Upper lobe of left lung (tissue), 6 donors: ENCODE data around the gene LAIR2. TPM values are rescaled to one million over a fixed set of nuclear protein-coding genes. Genes with fewer than 3 reads are reported as not detected.

ENCODE experiments used
- ATAC-seq, 2 donors: fragments of 200-7000 bp; cut with Tn5 transposase; one replicate each; pipeline ENCODE4 v1.9.1; 2022; ENCODE audit warnings: mild to moderate bottlenecking in 2 of 2, moderate library complexity in 2 of 2; ENCODE audit not compliant: low FRiP score in 2 of 2
- DNase-seq, 2 donors: peaks; one replicate each; pipeline ENCODE4 v3.0.0-alpha.2; 2019 to 2020
- H3K27ac ChIP-seq, 4 donors: fragments of 200-600 bp; sonication (generic); one replicate each; pipeline ENCODE4 v1.5.1; 2016 to 2019
- H3K27me3 ChIP-seq, 4 donors: fragments of 200-600 bp; sonication (generic); one replicate each; pipeline ENCODE4 v1.5.1; 2017 to 2019
- H3K36me3 ChIP-seq, 4 donors: fragments of 200-600 bp; sonication (generic); one replicate each; pipeline ENCODE4 v1.5.1; 2016 to 2019
- H3K4me1 ChIP-seq, 4 donors: fragments of 200-600 bp; sonication (generic); one replicate each; pipeline ENCODE4 v1.5.1; 2018 to 2019
- H3K4me3 ChIP-seq, 4 donors: fragments of 200-600 bp; sonication (generic); one replicate each; pipeline ENCODE4 v1.5.1; 2017 to 2019; ENCODE audit warnings: mild to moderate bottlenecking in 2 of 4, moderate library complexity in 1 of 4
- H3K9me3 ChIP-seq, 4 donors: fragments of 200-600 bp; sonication (generic); one replicate each; pipeline ENCODE4 v1.5.1; 2018 to 2019
- EP300 ChIP-seq, 4 donors: sonication (generic); formaldehyde crosslinking; IDR thresholded peaks; one replicate each; pipeline ENCODE4 v1.5.1; 2017; ENCODE audit warnings: antibody characterized with exemption in 4 of 4, control low read depth in 2 of 4
- POLR2A ChIP-seq, 4 donors: fragments of 450-650 bp; IDR thresholded peaks; one replicate each; pipeline ENCODE4 v1.5.1; 2016 to 2017; ENCODE audit warnings: antibody characterized with exemption in 4 of 4, mild to moderate bottlenecking in 2 of 4
- POLR2AphosphoS5 ChIP-seq, 2 donors: sonication (generic); formaldehyde crosslinking; IDR thresholded peaks; one replicate each; pipeline ENCODE4 v1.5.1; 2017; ENCODE audit warnings: antibody characterized with exemption in 2 of 2
- WGBS, 2 donors: methylation state at CpG; one replicate each; pipeline ENCODE4 v1.1.5; 2017 to 2018; 5-methylcytosine and 5-hydroxymethylcytosine counted together
- total RNA-seq, 6 donors: library from RNA; depleted of rRNA in 4 of 6; stranded (reverse); fragments of >200 nt in 4 of 6; gene quantifications; one replicate each; pipeline versions ENCODE4 v1.1.0 to v1.2.1, GENCODE V29; 2016 to 2021
- TF ChIP-seq, protein P1 (sequence below), 6 experiments: fragments of 450-650 bp in 4 of 6; fragments of 200-600 bp in 2 of 6; sonication (generic) in 2 of 6; IDR thresholded peaks; one replicate each; pipeline ENCODE4 v1.5.1; 2016 to 2019; ENCODE audit warnings: antibody characterized with exemption in 6 of 6
- donor health status: DM: no; HTN: no; CAD: no; lungs with moderate emphysema.
- donor health status: DM: no; HTN: yes; CAD: no; lungs with severe emphysema.

LAIR2 gene
- total RNA-seq, 6 donors from 2014 or later = not detected

DNA sequence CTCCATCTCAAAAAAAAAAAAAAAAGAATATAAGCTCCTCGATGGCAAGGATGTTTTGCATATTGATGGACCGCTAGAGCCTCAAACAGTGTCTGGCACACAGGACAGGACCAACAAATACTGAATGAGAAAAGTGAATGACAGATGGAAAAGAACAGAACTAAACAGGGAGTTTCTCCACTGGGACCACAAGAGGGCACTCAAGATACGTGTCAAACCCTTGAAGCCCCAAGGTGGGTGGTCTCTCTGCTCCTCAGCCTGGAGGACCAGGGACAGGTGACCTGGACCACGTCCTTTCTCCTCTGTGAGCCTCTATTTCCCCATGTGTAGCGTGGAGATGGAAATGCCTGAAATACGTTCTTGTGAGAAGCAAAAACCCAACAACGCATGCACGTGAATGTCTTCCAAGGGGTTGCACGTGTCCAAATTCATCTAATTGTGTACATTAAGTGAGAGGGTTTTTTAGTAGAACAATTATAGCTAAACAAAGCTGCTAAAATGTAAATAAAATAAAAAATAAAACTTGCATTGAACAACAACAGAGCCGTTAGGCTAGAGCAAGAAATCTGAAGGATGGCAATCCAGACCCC is 23.9 kb upstream of the LAIR2 start:
- DNase-seq (no peak), ATAC-seq (peak in 1 of 2 donors; percentile 60)
- H3K4me1 ChIP-seq = peaks cover under 1 to 6% (median 2%) of the 10 kb centered on the region in 4 donors
- H3K9me3 ChIP-seq = no peaks in the 10 kb centered on the region
- no peaks in the 10 kb centered on the region for H3K27me3 ChIP-seq
- no peaks in the 10 kb centered on the region for H3K36me3 ChIP-seq
- TF ChIP-seq EP300 (IDR thresholded peaks at IDR 0.05) = no peak
- TF ChIP-seq, protein P1, sequence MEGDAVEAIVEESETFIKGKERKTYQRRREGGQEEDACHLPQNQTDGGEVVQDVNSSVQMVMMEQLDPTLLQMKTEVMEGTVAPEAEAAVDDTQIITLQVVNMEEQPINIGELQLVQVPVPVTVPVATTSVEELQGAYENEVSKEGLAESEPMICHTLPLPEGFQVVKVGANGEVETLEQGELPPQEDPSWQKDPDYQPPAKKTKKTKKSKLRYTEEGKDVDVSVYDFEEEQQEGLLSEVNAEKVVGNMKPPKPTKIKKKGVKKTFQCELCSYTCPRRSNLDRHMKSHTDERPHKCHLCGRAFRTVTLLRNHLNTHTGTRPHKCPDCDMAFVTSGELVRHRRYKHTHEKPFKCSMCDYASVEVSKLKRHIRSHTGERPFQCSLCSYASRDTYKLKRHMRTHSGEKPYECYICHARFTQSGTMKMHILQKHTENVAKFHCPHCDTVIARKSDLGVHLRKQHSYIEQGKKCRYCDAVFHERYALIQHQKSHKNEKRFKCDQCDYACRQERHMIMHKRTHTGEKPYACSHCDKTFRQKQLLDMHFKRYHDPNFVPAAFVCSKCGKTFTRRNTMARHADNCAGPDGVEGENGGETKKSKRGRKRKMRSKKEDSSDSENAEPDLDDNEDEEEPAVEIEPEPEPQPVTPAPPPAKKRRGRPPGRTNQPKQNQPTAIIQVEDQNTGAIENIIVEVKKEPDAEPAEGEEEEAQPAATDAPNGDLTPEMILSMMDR (IDR thresholded peaks at IDR 0.05) = peak in 5 of 6 experiments; percentile 20 to 43 (median 34)
- no peak overlapping the region for H3K27ac ChIP-seq
- no peak overlapping the region for H3K4me3 ChIP-seq
- 15 to 23% methylated on average over 10 of the region's 10 CpGs for WGBS, 2 donors

GRCh38 chr19:54480051-54480450 is 22.6 kb upstream of the LAIR2 start:
- WGBS, 2 donors = 60 to 61% methylated on average over 2 of the region's 2 CpGs
- no peaks in the 10 kb centered on the region for H3K27me3 ChIP-seq
- no peak for ATAC-seq

GRCh38 chr19:54481326-54481930 is 21.2 kb upstream of the LAIR2 start:
- Histone ChIP-seq H3K36me3 (no peaks in the 10 kb centered on the region), H3K4me3 (no peak overlapping the region), H3K9me3 (no peaks in the 10 kb centered on the region), H3K27ac (no peak overlapping the region), H3K27me3 (no peaks in the 10 kb centered on the region), H3K4me1 (peaks cover 0 to 6% (median 0%) of the 10 kb centered on the region in 4 donors)
- peak; percentile 45 to 72 for ATAC-seq
- WGBS, 2 donors = 11 to 13% methylated on average over 16 of the region's 16 CpGs
- DNase-seq = no peak
- TF ChIP-seq EP300 (IDR thresholded peaks at IDR 0.05) (no peak), POLR2AphosphoS5 (IDR thresholded peaks at IDR 0.05) (no peak), POLR2A (IDR thresholded peaks at IDR 0.05) (no peak)
- TF ChIP-seq, protein P1 (IDR thresholded peaks at IDR 0.05) = peak in 5 of 6 experiments; percentile 16 to 68 (median 27)

More at GRCh38 chr19:54480051-54480450, 22.6 kb upstream of the LAIR2 start:
- TF ChIP-seq POLR2A (IDR thresholded peaks at IDR 0.05) (no peak), EP300 (IDR thresholded peaks at IDR 0.05) (no peak), POLR2AphosphoS5 (IDR thresholded peaks at IDR 0.05) (no peak)
- TF ChIP-seq, protein P1 (IDR thresholded peaks at IDR 0.05) = no peak
- no peak for DNase-seq
- Histone ChIP-seq H3K4me1 (peaks cover 0 to 6% (median 0%) of the 10 kb centered on the region in 4 donors), H3K36me3 (no peaks in the 10 kb centered on the region), H3K9me3 (no peaks in the 10 kb centered on the region), H3K27ac (no peak overlapping the region), H3K4me3 (no peak overlapping the region)

DNA sequence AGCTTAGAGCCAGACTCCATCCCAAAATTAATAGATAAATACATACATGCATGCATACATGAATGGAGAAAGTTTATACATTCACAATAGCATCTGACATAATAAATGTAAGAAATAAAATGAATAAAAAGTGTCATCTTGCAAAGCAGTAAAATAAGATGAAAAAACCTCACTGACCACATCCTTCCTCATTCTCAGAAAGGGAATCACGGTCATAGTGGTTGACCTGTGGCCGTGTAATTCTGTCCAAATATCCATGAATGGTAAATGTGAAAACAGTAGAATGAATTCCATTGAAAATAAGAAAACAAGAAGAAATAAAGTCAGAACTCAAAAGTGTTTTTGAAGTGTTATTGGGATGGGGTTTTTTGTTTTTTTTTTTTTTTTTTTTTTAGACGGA is 19.7 kb upstream of the LAIR2 start:
- Histone ChIP-seq H3K27me3 (no peaks in the 10 kb centered on the region), H3K27ac (no peak overlapping the region), H3K4me3 (no peak overlapping the region), H3K36me3 (no peaks in the 10 kb centered on the region), H3K4me1 (peaks cover 0 to 6% (median 0%) of the 10 kb centered on the region in 4 donors), H3K9me3 (no peaks in the 10 kb centered on the region)
- DNase-seq (no peak), ATAC-seq (no peak)
- TF ChIP-seq EP300 (IDR thresholded peaks at IDR 0.05) = no peak
- TF ChIP-seq, protein P1 (IDR thresholded peaks at IDR 0.05) = no peak
- 56 to 59% methylated on average over 3 of the region's 3 CpGs for WGBS, 2 donors

- 75 to 81% methylated on average over 10 of the region's 10 CpGs for WGBS, 2 donors
Observed at GRCh38 chr19:54484451-54484850, 18.2 kb upstream of the LAIR2 start.

More at GRCh38 chr19:54484451-54484850, 18.2 kb upstream of the LAIR2 start:
- Histone ChIP-seq H3K27ac (no peak overlapping the region), H3K9me3 (no peaks in the 10 kb centered on the region), H3K4me1 (peaks cover 0 to 6% (median 0%) of the 10 kb centered on the region in 4 donors), H3K4me3 (no peak overlapping the region), H3K36me3 (no peaks in the 10 kb centered on the region), H3K27me3 (no peaks in the 10 kb centered on the region)
- TF ChIP-seq EP300 (IDR thresholded peaks at IDR 0.05) (no peak), POLR2AphosphoS5 (IDR thresholded peaks at IDR 0.05) (no peak), POLR2A (IDR thresholded peaks at IDR 0.05) (no peak)
- TF ChIP-seq, protein P1 (IDR thresholded peaks at IDR 0.05) = no peak
- DNase-seq = no peak
- ATAC-seq = no peak
